ENCODE measurements around the gene RSAD2.

The RSAD2 gene

DNA sequence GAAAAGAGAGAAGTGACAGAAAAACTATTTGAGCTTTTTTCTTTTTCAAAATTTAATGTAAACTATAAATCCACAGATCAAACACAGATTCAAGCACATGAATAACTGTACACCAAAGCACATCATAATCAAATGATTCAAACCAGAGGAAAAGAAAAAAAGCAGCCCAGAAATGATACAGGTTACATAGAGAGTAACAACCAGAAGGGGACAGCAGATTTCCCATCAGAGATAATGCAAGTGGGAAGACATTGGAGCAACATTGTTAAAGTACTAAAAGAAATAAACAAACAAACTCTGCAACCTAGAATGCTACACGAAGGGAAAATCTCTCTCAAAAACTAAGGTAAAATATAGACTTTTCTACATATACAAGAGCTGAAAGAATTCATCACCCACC, 46.3 kb upstream of the RSAD2 start:
- H3K27ac ChIP-seq (ENCODE audit: extremely low read depth, low read depth, low read length), result no peak overlapping the region
- H3K4me3 ChIP-seq (ENCODE audit: low read depth, low read length), result no peak overlapping the region
- H3K36me3 ChIP-seq (ENCODE audit: control insufficient read depth in 2 of 2, insufficient read depth in 1 of 2, low read length in 2 of 2), result no peaks in the 10 kb centered on the region
- no peaks in the 10 kb centered on the region for H3K4me1 ChIP-seq (ENCODE audit: control insufficient read depth, insufficient read depth, low read length)
- ChIA-PET POLR2A (no interaction called here), CTCF (no interaction called here)
- TF ChIP-seq ZNF133 (tag by site-specific recombination; IDR thresholded peaks at IDR 0.05) (no peak), SETDB1 (IDR thresholded peaks at IDR 0.05; ENCODE audit: insufficient read length, low read length) (peak; percentile 74)
- no peaks in the 10 kb centered on the region for H3K9me3 ChIP-seq (ENCODE audit: control insufficient read depth, insufficient read depth, low read depth, low read length)

DNA sequence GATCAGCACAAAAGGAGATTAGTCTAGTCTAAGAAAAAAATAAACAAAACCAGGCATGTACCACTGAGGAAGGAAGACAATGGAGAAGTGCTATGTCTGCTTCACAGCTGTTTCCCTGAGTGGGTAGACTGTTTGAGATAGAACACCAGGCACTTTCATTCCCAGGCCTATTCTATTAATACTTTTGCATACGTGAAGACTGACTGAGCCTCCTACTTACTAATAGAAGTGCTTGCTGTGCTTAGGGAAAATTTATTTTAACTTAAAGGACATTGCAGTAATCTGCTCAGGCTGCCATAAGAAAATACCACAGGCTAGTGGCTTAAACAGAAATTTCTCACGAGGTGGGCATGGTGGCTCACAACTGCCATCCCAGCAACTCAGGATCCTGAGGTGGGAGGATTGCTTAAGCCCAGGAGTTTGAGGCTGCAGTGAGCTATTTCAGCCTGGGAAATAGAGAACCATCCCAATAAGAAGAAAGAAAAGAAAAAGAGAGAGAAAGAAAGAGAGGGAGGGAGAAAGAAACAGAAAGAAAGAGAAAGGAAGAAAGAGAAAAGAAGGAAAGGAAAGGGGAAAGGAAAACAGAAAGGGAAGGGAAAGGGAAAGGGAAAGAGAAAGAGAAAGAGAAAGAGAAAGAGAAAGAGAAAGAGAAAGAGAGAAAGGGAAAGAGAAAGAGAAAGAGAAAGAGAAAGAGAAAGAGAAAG, 44.8 kb upstream of the RSAD2 start:
- Histone ChIP-seq H3K27ac (ENCODE audit: extremely low read depth, low read depth, low read length) (no peak overlapping the region), H3K4me3 (ENCODE audit: low read depth, low read length) (no peak overlapping the region), H3K9me3 (ENCODE audit: control insufficient read depth, insufficient read depth, low read depth, low read length) (no peaks in the 10 kb centered on the region), H3K36me3 (ENCODE audit: control insufficient read depth in 2 of 2, insufficient read depth in 1 of 2, low read length in 2 of 2) (no peaks in the 10 kb centered on the region), H3K4me1 (ENCODE audit: control insufficient read depth, insufficient read depth, low read length) (no peaks in the 10 kb centered on the region)
- TF ChIP-seq ZNF311 (tag by site-specific recombination; IDR thresholded peaks at IDR 0.05; ENCODE audit: borderline replicate concordance) (no peak), PRDM1 (tag by site-specific recombination; IDR thresholded peaks at IDR 0.05) (peak; percentile 99), ZNF660 (tag by site-specific recombination; IDR thresholded peaks at IDR 0.05) (no peak), ZNF16 (tag by site-specific recombination; IDR thresholded peaks at IDR 0.05; ENCODE audit: low read depth) (no peak)
- TF ChIP-seq, protein P1, sequence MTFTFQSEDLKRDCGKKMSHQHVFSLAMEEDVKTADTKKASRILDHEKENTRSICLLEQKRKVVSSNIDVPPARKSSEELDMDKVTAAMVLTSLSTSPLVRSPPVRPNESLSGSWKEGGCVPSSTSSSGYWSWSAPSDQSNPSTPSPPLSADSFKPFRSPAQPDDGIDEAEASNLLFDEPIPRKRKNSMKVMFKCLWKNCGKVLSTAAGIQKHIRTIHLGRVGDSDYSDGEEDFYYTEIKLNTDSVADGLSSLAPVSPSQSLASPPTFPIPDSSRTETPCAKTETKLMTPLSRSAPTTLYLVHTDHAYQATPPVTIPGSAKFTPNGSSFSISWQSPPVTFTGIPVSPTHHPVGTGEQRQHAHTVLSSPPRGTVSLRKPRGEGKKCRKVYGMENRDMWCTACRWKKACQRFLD (tag by site-specific recombination; IDR thresholded peaks at IDR 0.05), result no peak
- TF ChIP-seq, protein P2, sequence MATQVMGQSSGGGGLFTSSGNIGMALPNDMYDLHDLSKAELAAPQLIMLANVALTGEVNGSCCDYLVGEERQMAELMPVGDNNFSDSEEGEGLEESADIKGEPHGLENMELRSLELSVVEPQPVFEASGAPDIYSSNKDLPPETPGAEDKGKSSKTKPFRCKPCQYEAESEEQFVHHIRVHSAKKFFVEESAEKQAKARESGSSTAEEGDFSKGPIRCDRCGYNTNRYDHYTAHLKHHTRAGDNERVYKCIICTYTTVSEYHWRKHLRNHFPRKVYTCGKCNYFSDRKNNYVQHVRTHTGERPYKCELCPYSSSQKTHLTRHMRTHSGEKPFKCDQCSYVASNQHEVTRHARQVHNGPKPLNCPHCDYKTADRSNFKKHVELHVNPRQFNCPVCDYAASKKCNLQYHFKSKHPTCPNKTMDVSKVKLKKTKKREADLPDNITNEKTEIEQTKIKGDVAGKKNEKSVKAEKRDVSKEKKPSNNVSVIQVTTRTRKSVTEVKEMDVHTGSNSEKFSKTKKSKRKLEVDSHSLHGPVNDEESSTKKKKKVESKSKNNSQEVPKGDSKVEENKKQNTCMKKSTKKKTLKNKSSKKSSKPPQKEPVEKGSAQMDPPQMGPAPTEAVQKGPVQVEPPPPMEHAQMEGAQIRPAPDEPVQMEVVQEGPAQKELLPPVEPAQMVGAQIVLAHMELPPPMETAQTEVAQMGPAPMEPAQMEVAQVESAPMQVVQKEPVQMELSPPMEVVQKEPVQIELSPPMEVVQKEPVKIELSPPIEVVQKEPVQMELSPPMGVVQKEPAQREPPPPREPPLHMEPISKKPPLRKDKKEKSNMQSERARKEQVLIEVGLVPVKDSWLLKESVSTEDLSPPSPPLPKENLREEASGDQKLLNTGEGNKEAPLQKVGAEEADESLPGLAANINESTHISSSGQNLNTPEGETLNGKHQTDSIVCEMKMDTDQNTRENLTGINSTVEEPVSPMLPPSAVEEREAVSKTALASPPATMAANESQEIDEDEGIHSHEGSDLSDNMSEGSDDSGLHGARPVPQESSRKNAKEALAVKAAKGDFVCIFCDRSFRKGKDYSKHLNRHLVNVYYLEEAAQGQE (tag by site-specific recombination; IDR thresholded peaks at IDR 0.05), result no peak
- TF ChIP-seq, protein P3, sequence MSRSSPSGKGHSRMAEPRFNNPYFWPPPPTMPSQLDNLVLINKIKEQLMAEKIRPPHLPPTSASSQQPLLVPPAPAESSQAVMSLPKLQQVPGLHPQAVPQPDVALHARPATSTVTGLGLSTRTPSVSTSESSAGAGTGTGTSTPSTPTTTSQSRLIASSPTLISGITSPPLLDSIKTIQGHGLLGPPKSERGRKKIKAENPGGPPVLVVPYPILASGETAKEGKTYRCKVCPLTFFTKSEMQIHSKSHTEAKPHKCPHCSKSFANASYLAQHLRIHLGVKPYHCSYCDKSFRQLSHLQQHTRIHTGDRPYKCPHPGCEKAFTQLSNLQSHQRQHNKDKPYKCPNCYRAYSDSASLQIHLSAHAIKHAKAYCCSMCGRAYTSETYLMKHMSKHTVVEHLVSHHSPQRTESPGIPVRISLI (tag by site-specific recombination; IDR thresholded peaks at IDR 0.05), result no peak
- CTCF ChIA-PET, result no interaction called here
- POLR2A ChIA-PET, result no interaction called here

DNA sequence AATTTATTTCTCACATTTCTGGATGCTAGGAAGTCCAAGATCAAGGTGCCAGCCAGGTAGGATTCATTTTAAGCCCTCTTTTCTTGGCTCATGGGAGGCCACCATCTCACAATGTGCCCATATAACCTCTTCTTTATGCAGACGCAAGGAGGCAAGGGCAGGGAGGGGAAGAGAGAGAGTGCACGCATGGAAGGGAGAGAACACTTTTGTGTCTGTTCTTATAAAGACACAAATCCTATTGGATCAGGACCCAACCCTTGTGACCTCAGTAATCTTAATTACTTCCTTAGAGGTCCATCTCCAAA, 44.3 kb upstream of the RSAD2 start:
- CTCF ChIA-PET, result no interaction called here
- Histone ChIP-seq H3K9me3 (ENCODE audit: control insufficient read depth, insufficient read depth, low read depth, low read length) (no peaks in the 10 kb centered on the region), H3K4me1 (ENCODE audit: control insufficient read depth, insufficient read depth, low read length) (no peaks in the 10 kb centered on the region), H3K4me3 (ENCODE audit: low read depth, low read length) (no peak overlapping the region), H3K36me3 (ENCODE audit: control insufficient read depth in 2 of 2, insufficient read depth in 1 of 2, low read length in 2 of 2) (no peaks in the 10 kb centered on the region), H3K27ac (ENCODE audit: extremely low read depth, low read depth, low read length) (no peak overlapping the region)
- POLR2A ChIA-PET, result no interaction called here
- TF ChIP-seq ZBTB20 (tag by site-specific recombination; IDR thresholded peaks at IDR 0.05), result no peak

DNA sequence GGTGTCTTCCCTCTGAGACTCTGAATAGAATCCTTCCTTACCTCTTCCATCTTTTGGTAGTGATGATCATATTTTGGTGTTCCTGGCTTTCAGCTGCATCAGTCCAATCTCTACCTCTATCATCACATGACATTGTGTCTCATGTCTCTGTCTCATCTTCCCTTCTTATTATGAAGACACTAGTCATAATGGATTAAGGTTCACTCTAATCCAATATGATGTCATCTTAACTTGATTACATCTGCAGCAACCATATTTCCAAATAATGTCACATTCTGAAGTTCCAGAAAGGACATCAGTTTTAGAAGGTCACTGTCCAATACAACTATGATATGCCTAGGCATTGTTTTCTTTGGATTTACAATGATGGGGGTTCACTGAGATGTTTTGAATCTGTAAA, 43.4 kb upstream of the RSAD2 start:
- H3K36me3 ChIP-seq (ENCODE audit: control insufficient read depth in 2 of 2, insufficient read depth in 1 of 2, low read length in 2 of 2), result no peaks in the 10 kb centered on the region
- TF ChIP-seq ZSCAN30 (tag by site-specific recombination; IDR thresholded peaks at IDR 0.05) (no peak), ZNF654 (tag by site-specific recombination; IDR thresholded peaks at IDR 0.05; ENCODE audit: low read depth) (no peak), ZNF175 (tag by site-specific recombination; IDR thresholded peaks at IDR 0.05) (no peak), ZNF623 (tag by site-specific recombination; IDR thresholded peaks at IDR 0.05) (no peak), ZFP37 (tag by site-specific recombination; IDR thresholded peaks at IDR 0.05) (no peak), BCL11B (tag by site-specific recombination; IDR thresholded peaks at IDR 0.05; ENCODE audit: low read depth) (no peak), ZNF776 (tag by site-specific recombination; IDR thresholded peaks at IDR 0.05; ENCODE audit: borderline replicate concordance) (no peak), GLIS1 (tag by site-specific recombination; IDR thresholded peaks at IDR 0.05) (no peak), ZNF560 (tag by site-specific recombination; IDR thresholded peaks at IDR 0.05; ENCODE audit: borderline replicate concordance) (no peak), OVOL3 (tag by site-specific recombination; IDR thresholded peaks at IDR 0.05) (no peak)
- TF ChIP-seq, protein P4, sequence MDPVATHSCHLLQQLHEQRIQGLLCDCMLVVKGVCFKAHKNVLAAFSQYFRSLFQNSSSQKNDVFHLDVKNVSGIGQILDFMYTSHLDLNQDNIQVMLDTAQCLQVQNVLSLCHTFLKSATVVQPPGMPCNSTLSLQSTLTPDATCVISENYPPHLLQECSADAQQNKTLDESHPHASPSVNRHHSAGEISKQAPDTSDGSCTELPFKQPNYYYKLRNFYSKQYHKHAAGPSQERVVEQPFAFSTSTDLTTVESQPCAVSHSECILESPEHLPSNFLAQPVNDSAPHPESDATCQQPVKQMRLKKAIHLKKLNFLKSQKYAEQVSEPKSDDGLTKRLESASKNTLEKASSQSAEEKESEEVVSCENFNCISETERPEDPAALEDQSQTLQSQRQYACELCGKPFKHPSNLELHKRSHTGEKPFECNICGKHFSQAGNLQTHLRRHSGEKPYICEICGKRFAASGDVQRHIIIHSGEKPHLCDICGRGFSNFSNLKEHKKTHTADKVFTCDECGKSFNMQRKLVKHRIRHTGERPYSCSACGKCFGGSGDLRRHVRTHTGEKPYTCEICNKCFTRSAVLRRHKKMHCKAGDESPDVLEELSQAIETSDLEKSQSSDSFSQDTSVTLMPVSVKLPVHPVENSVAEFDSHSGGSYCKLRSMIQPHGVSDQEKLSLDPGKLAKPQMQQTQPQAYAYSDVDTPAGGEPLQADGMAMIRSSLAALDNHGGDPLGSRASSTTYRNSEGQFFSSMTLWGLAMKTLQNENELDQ (tag by site-specific recombination; IDR thresholded peaks at IDR 0.05; ENCODE audit: low read depth), result no peak

More for the DNA sequence above, 43.4 kb upstream of the RSAD2 start:
- H3K9me3 ChIP-seq (ENCODE audit: control insufficient read depth, insufficient read depth, low read depth, low read length), result no peaks in the 10 kb centered on the region
- no peak overlapping the region for H3K27ac ChIP-seq (ENCODE audit: extremely low read depth, low read depth, low read length)
- CTCF ChIA-PET, result no interaction called here
- POLR2A ChIA-PET, result no interaction called here
- no peaks in the 10 kb centered on the region for H3K4me1 ChIP-seq (ENCODE audit: control insufficient read depth, insufficient read depth, low read length)
- no peak overlapping the region for H3K4me3 ChIP-seq (ENCODE audit: low read depth, low read length)
